ENCODE results near the gene MAJIN.
A peak's percentile ranks its signal among the peaks of the same experiment; 100 is the strongest.
"Not testable (repeated sequence)": the region's sequence is repeated elsewhere in the genome, so short reads cannot be mapped to it uniquely, and the experiment has no call there.

The MAJIN gene

DNA sequence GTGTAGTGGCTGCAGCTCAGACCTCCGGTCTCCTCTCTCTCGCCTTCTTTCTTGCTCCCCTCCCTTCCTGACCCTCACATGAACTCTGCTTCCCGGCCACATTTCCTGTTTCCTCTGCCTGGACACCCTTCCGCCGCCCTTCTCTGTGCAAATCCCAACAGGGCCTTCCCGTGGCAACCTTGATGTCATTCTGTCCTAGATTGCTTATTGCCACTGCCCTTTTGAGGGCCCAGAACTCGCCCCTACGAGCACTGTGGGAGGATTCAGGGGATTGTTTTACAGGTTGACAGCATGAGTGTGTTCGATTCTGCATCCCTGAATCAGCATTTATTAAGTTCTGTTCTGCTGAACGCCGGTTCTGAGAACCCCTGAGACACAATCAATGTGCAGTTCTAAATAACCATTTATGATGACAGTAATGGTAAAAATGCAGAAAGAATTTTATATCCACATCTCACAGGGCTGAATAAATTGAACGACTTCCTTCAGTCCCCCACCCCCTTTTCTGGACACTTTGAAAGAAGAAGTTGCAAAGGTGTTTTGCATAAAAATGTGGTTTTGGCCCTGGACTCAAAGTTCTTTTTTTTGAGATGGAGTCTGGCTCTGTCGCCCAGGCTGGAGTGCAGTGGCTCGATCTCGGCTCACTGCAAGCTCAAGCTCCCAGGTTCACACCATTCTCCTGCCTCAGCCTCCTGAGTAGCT, 18.5 kb upstream of the MAJIN start:
- DNase-seq: no peak

DNA sequence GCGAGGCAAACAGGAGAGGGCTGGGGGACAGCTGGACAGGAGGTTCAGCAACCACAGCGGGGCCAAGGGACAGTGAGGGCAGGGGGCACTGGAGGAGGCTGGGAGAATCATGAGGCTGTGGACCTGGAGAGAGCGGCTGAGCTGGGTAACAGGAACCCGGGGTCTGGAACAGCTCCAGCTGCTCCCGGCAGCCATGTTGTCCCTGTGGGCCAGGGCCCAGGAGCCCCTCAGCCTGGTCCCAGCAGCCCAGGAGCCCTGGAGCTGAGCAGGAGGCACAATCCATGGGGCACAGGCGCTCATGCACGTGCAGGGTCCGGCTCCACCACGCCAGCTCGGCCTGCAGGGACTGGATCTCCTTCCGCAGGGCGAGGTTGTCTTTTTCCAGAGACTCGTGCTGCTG, 17.5 kb upstream of the MAJIN start:
- no peak for DNase-seq

DNA sequence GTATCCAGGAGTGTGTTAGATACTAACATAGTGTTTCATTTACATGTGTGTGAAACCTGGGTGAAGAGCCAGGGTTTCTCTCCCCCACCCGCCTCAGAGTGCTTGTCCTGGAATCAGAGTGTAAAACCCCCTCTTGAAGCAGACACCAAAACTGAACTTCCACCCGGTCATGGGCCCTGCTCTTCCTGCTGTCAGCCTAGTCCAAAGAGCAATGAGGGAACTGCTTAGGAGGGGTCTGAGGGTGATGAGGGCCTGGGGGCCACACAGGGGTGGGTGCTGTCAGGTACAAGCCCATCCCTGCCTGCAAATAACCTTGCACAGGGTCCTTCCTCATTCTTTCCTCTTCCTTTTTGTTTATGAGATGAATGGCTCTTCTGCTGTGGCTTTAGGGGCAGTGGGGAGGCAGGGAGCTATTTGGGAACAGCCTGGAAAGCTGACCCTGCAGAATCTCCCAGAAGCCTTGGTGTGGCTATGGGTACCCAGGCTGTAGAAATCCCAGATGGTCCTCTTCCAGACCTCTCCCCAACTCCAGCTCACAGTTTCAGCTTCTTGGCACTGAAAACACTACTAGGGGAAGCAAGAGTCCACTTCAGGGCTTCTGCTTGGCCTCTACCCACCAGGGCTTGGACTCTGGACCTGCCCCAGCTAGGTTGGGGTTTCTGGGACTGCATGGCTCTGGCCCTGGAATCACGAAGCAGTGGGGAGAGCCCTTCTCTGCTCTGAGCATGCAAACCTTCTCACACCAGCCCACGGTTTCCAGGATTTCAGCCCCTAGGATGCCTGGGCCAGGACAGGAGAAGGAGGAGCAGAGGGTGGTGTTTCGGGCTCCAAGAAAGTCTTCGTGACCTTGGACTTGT, 16.3 kb upstream of the MAJIN start:
- DNase-seq: no peak

DNA sequence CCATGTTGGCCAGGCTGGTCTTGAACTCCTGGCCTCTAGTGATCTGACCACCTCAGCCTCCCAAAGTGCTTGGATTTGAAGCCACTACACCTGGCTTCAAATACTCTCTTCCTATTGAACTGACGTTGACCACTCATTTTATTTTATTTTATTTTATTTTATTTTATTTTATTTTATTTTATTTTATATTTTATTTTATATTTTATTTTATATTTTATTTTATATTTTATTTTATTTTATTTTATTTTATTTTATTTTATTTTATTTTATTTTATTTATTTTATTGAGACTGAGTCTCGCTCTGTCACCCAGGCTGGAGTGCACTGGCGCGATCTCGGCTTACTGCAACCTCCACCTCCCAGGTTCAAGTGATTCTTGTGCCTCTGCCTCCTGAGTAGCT, 11.4 kb upstream of the MAJIN start:
- DNase-seq: not testable (repeated sequence)

DNA sequence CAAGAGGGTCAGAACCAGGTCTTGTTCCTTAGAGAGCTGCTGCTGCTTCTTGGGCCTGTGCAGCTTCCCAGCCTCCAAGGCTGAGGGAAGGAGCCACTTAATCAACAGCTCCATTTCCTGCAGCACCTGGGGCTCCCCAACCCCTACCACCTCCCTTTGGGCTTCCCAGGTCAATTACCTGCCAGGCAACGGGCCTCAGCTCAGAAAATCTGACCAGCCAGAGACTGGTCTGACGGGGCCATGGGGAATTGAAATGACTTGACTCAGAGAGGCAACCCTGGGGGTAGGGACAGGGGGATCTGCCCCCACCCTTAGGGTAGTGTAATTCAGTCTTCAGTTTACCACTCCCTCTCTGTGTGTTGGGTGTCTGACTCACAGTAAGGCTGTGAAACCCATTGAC, 4.7 kb upstream of the MAJIN start:
- DNase-seq: peak; percentile 25

DNA sequence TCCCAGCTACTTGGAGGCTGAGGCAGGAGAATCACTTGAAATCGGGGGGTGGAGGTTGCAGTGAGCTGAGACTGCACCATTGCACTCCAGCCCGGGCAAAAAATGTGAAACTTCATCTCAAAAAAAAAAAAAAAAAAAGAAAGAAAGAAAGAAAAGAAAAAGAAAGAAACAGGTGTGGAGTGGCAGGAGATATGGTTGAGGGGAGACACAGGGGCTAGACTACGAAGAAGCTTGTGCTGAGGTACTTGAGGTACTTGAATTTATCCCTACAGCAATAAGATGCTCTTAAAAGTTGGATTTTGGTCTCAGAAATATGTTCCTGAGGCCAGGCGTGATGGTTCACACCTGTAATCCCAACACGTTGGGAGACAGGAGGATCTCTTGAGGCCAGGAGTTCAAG, 2.2 kb upstream of the MAJIN start:
- DNase-seq: no peak

DNA sequence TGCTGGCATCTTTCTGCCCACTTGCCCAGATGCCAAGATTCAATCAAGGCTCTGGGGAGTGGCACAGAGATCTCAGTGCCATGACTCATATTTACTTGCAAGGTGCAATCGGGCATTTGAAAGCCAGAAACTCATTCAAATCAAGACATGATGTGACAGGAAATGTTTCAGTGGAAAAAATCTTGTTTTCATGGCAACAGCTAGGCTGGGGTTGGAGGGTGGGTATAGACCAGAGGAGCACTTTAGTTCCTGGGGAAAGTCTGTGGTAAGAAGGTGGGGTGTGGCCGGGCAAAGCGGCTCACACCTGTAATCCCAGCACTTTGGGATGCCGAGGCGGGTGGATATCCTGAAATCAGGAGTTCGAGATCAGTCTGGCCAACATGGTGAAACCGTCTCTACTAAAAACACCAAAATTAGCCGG, 1.2 kb downstream of the MAJIN start:
- DNase-seq: no peak

DNA sequence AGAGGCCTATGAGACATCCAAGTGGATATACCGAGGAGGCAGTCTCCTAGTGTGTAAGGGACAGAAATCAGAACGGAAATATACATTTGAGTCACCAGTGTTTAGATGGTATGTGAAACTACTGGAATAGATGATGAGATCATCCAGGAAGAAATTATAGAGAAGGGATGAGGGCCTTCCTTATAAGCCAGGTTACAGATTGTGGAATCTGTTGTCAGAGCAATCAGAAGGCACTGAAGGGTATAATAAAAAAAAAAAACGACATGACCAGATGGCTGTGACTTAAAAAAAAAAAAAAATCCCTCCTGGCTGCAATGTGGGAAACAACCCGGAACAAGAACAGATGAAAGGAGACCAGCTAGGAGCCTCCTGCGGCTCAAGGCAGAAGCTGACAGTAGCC, 2.7 kb downstream of the MAJIN start:
- no peak for DNase-seq

DNA sequence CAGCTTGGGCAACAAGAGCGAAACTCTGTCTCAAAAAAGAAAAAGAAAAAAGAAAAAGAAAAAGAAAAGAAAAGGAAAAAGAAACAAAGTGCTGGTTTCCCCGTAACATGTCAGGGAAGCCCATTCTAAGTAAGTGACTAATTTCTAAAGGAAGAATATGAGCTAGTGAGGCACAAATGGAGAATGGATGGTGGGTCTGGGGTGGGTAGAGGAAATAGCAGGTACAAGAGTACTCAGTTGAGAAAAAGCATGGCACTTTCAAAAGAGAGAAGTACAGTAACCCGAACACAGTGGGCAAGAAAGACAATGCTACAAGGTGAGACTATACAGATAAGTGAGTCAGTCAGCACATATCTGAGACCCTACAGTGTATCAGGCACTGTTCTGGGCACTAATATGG, 4.5 kb downstream of the MAJIN start:
- no peak for DNase-seq

DNA sequence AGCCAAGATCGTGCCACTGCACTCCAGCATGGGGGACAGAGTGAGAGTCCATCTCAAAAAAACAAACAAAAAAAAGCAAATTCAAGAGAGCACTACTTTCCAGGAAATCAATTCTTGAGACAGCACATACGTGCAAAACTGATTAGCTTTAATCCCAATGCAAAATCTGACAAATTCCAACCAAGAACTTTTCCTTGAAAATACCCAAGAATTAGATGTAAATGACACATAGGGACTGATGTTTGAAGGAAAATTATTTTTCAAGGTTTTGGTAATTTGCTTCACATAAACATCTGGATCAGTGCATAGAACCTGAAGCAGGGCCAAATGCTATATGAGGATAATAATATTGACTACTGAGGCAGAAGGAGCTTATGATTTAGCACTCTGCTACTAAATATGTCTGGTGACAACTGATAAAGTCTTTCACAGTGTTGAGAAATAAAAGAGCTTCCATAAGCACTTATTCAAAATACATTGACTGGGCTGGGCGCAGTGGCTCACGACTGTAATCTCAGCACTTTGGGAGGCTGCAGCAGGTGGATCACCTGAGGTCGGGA, 8.8 kb downstream of the MAJIN start:
- no peak for DNase-seq

DNA sequence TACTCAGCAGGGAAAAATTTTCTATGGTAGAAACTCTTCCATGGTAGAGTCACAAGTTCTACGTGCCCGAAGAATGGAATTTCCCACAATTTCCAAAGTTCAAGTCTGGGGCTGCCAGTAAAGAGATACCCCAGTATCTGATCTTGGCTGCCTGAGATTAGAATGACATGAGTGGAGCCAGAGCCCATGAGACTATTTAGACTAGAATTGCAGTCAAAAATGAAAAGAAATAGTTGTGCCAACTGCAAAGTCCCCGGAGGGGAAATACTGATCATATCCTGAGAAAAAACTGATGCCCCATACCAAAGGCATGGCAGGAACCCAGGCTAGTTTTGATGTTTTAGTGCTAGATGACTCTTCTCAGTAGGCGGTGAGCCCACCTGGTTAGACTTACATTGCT, 11.2 kb downstream of the MAJIN start:
- DNase-seq: no peak

DNA sequence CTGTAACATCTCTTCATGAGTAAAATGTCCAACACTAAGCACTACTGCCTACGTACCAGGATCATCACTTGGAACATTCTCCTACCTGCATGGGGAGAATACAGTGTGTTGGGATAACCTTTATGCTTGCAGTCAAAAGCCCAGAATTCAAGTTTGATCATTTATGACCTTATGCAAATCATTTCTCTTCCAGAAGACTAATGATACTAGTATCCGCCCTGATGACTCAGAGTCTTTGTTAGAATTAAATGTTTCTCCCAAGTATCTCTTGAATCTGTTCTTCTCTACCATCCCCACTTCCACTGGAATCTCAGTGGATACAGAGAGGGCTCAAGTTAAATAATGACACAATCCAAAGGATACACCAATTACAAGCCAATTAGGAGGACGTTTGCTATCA, 12.4 kb downstream of the MAJIN start:
- no peak for DNase-seq

DNA sequence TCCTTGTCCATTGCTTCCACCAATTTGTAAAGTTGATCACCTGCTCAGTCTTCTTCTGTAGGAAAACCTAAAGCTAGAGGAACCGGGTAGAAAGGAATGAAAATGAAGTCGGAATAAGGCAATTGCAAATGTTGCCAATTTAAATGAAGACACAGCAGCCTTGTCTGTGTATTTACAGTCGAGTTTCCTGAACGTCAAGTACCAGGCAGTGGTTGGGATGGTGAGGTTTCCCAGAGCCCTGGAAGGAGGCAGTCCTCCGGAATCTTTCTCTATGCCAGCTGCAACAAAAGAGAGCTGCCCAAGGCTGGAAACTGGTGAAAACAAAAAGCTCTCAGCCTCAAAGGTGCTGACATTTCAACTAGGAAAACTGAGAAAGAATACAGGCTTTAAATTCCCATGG, 17.7 kb downstream of the MAJIN start:
- DNase-seq: no peak

DNA sequence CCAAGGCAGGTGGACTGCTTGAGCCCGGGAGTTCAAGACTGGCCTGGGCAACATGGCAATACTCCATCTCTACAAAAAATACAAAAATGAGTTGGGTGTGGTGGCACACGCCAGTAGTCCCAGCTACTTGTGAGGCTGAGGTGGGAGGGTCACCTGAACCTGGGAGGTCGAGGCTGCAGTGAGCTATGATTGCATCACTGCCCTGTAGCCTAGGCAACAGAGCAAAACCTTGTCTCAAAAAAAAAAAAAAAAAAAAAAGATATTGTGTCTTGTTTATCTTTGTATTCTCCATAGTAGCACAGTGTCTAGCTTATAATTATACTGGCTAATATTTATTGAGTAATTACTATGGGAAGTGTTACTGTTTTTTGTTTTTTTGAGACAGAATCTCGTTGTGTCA, 20.4 kb downstream of the MAJIN start:
- no peak for DNase-seq

DNA sequence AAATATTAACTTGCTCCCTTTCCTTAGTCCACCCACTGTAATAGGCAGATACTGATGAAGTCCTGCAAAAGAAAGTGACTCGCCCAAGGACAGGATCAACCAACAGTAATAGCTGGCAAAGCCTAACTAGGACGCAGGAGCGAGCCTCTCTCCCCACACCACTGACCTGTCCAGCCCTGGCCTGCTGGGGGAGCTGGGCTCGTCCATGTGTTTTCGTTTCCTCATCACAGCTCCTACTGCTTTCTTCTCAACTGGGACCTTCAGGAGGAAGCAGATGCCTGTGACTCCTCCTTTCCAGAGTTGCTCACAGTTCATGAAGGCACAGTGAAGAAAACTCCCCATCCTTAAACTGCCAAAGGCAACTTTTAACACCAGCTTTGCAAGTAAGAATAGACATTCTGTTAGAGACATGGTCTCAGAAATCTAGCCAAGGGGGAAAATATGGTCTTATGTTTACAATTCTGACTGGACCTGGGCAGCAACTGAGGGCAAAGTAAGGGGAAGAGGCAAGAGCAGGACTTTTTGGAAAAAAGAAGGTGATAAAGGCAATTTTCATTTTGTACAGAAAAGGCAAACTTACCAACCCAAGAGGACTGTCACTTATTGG, 24.6 kb downstream of the MAJIN start:
- no peak for DNase-seq

DNA sequence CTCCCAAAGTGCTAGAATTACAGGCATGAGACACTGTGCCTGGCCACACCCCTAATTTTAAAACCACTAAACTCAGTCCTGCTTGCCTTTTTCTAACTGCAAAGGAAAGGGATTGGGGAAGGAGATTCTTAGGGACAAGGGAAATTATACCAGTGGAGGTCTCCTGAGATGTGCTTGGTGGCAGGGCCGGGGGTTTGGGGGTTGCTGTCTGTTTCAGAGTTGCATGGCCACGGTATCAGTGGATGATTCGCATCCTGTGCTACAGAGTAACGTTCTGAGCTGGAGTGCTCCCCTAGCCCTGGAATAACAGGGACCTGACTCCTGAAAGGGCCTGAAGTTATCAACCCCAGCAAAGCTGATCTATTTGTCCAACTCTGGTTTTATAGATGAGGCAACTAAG, 35.4 kb downstream of the MAJIN start:
- DNase-seq: no peak

DNA sequence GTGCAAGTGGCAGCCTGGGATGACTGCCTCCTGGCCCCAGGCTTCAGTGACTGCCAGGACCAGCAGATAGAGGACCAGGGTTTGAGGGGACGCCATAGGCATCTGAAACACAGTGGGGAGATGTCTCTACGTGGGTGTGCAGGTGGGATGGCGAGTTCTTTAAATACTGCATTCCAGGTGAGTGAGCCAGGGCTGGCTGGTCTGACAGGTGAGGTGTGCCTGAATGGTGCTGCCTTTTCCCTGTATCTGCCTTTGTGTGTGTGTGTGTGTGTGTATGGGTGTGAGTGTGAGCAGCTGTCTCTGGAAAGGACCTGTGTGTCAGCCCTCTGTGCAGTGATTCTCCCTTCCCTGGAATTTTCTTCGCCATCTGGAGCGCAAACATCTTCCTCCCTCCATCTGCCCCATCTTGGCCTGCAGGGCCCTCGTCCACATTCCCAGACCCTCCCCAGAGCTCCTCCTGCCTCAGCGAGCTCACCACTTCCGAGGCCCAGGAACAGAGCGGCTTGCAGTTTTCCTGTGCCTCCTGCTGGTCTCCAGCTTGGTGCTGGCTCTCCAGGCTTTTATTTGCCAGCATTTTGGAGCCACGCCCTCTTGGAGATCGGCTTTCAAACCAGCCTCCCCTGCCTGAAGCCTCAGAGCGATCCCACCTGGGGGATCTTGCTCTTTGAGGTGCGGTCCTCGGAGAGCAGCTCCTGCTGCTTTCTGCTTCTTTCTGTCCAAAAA, 36.4 kb downstream of the MAJIN start, which contains the start of gene GPHA2:
Gene GPHA2, minus strand, starts transcription at position 535 of the 723 bp plus-strand sequence. Its CDS starts 433 bp downstream, at position 102.
- no peak for DNase-seq

DNA sequence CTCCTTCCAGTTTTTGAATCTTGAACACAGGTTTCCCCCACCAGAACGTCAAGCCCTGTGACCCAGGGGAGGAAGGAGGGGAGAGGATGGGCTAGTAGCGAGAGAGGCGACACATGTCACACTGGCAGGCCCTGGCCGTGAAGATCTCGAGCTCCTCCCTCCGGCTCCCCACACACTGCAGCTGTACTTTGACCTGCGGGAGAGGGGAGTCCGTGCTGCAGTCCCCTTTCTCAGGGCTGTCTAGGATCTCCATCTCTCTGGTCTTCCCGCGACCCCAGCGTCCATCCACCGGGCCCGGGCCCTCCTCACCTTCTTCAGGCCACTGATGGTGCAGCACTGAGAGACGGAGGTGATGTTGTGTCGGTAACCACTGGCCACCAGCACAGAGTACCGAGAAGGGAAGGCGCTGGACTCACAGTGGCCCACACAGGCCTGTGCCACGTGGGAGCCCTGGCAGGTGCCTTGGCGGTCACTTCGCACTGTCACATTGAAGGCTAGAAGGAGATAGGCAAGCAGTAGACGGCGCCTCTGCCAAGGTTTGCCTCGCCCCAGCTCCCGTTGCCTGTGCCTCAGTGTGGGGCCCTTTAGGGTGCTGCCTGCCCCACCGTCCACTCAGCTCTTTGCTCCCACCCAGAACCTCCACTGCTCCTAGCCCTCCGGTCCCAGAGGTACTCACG, 37.1 kb downstream of the MAJIN start:
- DNase-seq: no peak

DNA sequence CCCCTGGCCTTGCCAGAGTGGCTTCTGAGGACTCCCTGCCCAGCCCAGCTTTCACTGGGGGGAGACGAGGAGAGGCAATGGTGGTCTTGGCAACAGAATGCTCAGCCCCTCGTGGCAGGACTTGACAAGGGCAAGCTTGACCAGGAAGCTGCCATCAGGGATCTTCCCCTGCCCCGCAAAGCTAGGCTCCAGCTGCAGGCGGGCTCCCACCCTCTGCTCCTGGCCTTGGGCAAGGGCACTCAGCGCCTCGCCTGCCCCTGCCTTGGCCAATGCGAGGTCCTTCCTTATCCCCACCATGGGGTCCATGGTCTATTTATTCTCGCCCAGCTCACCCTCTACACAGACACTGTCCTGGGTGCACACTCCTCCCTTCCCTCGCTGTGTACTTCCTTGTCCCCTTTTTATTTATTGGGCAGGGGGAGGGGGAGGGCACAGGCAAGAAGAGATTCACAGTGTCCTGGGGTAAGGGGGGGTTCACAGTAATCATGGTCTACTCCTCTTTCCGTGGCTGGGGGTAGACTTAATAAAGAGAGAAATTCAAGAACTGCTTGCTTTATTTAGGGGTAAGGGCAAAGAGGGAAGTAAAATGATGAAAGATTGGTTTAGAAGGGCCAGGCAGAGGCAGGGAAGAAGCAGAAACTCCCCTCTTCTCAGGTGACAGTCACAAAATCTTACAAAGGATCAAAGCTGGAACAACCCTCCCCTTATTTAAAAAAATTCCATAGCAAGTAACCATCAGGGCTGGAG, 37.8 kb downstream of the MAJIN start:
- DNase-seq: no peak

DNA sequence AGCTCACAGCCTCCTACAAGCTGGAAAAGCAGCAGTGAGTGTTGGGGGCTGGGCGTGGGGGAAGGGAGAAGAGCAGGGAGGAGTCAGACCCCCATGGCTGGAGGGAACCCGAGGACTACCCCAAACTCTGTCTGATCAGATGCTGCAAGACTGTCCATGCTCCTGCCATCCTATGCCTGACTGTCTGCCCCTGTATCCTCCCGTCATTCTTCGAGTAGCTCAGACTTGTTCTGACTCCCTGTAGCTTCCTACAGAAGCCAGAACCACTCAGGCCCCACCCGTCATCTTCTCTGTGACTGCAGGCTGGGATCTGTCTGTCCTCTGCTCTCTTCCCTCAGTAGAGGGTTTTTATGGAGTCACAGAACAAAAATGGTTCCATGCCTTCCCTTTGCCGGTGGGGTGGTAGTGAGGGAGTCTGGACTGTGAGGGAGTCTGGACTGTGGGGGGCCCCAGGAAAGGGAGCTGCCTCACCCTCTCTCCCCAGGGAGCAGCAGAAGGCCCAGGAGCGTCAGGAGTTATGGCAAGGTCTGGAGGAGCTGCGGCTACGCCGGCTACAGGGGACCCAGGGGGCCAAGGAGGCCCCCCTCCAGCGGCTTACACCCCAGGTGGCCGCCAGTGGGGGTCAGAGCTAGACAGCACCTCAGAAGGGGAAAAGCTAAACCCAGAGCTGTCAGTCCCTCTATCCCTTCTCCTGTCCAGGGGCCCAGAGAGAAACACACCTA, 38.5 kb downstream of the MAJIN start:
- DNase-seq: no peak

DNA sequence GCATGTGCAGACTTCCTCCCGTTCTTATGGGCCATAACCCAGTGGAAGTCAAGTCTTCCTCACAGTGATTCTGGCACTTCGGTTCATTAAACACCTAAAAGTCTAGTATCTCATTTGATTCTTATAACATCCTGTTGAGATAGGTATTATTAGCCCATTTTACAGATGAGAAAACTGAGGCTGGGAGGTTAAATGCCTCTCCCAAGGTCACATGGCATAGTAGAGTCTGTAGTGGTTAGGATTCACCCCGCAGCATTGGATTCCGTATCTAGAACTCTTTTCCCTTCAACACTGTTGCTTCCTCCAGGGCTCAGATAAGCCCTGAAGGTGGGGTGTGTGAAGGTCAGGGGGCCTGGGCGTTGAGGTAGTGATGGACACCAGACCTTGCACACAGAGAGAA, 39.6 kb downstream of the MAJIN start:
- DNase-seq: no peak
